PC-3 (cell line): ENCODE results near the gene SKOR2. TPM values are rescaled to one million over a fixed set of nuclear protein-coding genes. Genes with fewer than 3 reads are reported as not detected.
"Not testable (repeated sequence)": the region's sequence is repeated elsewhere in the genome, so short reads cannot be mapped to it uniquely, and the experiment has no call there.

Experiments
- ATAC-seq: fragments of 200-7000 bp; cut with Tn5 transposase; 2 replicates; pipeline ENCODE4 v1.9.1; 2020; ENCODE audit warnings: mild to moderate bottlenecking, moderate library complexity
- BruUV-seq: library from RNA; stranded (reverse); fragments of 400-500 nt; replicated peaks from 2 replicates; lab custom pipeline; 2021; lab: Mats Ljungman, UMichigan
- CTCF ChIA-PET: fragments of 300-600 bp; sonication (Branson Sonifier 250); formaldehyde crosslinking; loops from one replicate; lab custom pipeline; 2022; ENCODE audit warnings: antibody characterized with exemption; lab: Charles Lee
- POLR2A ChIA-PET: fragments of 300-600 bp; sonication (Branson Sonifier 250); formaldehyde crosslinking; loops from one replicate; lab custom pipeline; 2022; ENCODE audit warnings: antibody characterized with exemption; ENCODE audit not compliant: unreplicated experiment; lab: Charles Lee
- DNase-seq: peaks from one replicate; pipeline ENCODE4 v3.0.0-alpha.2; 2015
- H2AFZ ChIP-seq: fragments of 300-600 bp; sonication (generic); 2 replicates; pipeline ENCODE4 v1.6.0; 2016; ENCODE audit warnings: antibody characterized with exemption, low read length
- H3F3A ChIP-seq: fragments of 300-600 bp; sonication (generic); one replicate; pipeline ENCODE4 v1.6.0; 2017; ENCODE audit warnings: antibody characterized with exemption, low read length, control low read depth, mild to moderate bottlenecking; ENCODE audit not compliant: unreplicated experiment
- H3K27ac ChIP-seq: fragments of 300-600 bp; sonication (generic); 2 replicates; pipeline ENCODE4 v1.5.1; 2016; ENCODE audit warnings: mild to moderate bottlenecking, low read length
- H3K27me3 ChIP-seq: fragments of 300-600 bp; sonication (generic); 2 replicates; pipeline ENCODE4 v1.6.1; 2016; ENCODE audit warnings: low read length, mixed read lengths
- H3K36me3 ChIP-seq: fragments of 300-600 bp; sonication (generic); 2 replicates; pipeline ENCODE4 v1.6.1; 2016; ENCODE audit warnings: low read depth, mixed run types, low read length, mixed read lengths
- H3K4me1 ChIP-seq: fragments of 300-600 bp; sonication (generic); 2 replicates; pipeline ENCODE4 v1.5.1; 2016; ENCODE audit warnings: low read length; ENCODE audit not compliant: insufficient read depth
- H3K4me2 ChIP-seq: fragments of 300-600 bp; sonication (generic); 2 replicates; pipeline ENCODE4 v1.6.0; 2016; ENCODE audit warnings: low read length
- H3K4me3 ChIP-seq: fragments of 300-600 bp; sonication (generic); 2 replicates; pipeline ENCODE4 v1.5.1; 2016; ENCODE audit warnings: mild to moderate bottlenecking, low read length, mixed read lengths
- H3K79me2 ChIP-seq: fragments of 300-600 bp; sonication (generic); 2 replicates; pipeline ENCODE4 v1.6.1; 2017; ENCODE audit warnings: low read length, mixed read lengths
- H3K9ac ChIP-seq: fragments of 300-600 bp; sonication (generic); 2 replicates; pipeline ENCODE4 v1.6.0; 2016; ENCODE audit warnings: mild to moderate bottlenecking, low read length
- H3K9me2 ChIP-seq: fragments of 300-600 bp; sonication (generic); replicated peaks from 2 replicates; pipeline ENCODE4 v1.6.1; 2016; ENCODE audit warnings: mixed run types, low read length, mixed read lengths
- H3K9me3 ChIP-seq: fragments of 300-600 bp; sonication (generic); 2 replicates; pipeline ENCODE4 v1.6.1; 2016; ENCODE audit warnings: low read length, mixed read lengths
- H4K20me1 ChIP-seq: fragments of 300-600 bp; sonication (generic); 2 replicates; pipeline ENCODE4 v1.6.1; 2016; ENCODE audit warnings: low read length, mixed read lengths
- EZH2 ChIP-seq: fragments of 300-600 bp; sonication (generic); IDR thresholded peaks from one replicate; pipeline ENCODE4 v1.6.1; 2017; ENCODE audit warnings: antibody characterized with exemption, mild to moderate bottlenecking, low read length; ENCODE audit not compliant: unreplicated experiment
- EZH2phosphoT487 ChIP-seq: fragments of 300-600 bp; sonication (generic); IDR thresholded peaks from 2 replicates; pipeline ENCODE4 v1.6.1; 2018; ENCODE audit warnings: mild to moderate bottlenecking, antibody characterized with exemption, low read length, borderline replicate concordance
- intact Hi-C: fragments of 100-400 bp; cut with micrococcal nuclease; formaldehyde crosslinking; loops from 2 replicates; pipeline ENCODE4 v1.9.0; 2023
- total RNA-seq: library from RNA; depleted of rRNA; stranded (reverse); fragments of >200 nt; gene quantifications from 2 replicates; pipeline ENCODE4 v1.2.3, GENCODE V29; 2014
- TF ChIP-seq, protein P1 (sequence below): fragments of 300-600 bp; sonication (generic); conservative IDR thresholded peaks from 2 replicates; pipeline ENCODE4 v1.5.1; 2017; ENCODE audit warnings: antibody characterized with exemption, low read depth, mild to moderate bottlenecking, low read length

The SKOR2 gene
- total RNA-seq, 1 experiment from 2014 or later: not detected

GRCh38 chr18:47166294-47166693 lies 85.2 kb downstream of the SKOR2 start:
- H4K20me1 ChIP-seq: no peaks in the 10 kb centered on the region
- no peak overlapping the region for H3K9ac ChIP-seq
- no peaks in the 10 kb centered on the region for H3K27me3 ChIP-seq
- no peak overlapping the region for H3K4me2 ChIP-seq
- no peak overlapping the region for H3K4me3 ChIP-seq
- no peaks in the 10 kb centered on the region for H3K36me3 ChIP-seq
- intact Hi-C loops: no loop called here
- no peak overlapping the region for H3K27ac ChIP-seq
- DNase-seq (no peak), ATAC-seq (no peak)
- no peak overlapping the region for H2AFZ ChIP-seq
- POLR2A ChIA-PET: no interaction called here
- no peaks in the 10 kb centered on the region for H3K9me3 ChIP-seq
- TF ChIP-seq EZH2phosphoT487 (no peak), EZH2 (no peak)
- TF ChIP-seq, protein P1, sequence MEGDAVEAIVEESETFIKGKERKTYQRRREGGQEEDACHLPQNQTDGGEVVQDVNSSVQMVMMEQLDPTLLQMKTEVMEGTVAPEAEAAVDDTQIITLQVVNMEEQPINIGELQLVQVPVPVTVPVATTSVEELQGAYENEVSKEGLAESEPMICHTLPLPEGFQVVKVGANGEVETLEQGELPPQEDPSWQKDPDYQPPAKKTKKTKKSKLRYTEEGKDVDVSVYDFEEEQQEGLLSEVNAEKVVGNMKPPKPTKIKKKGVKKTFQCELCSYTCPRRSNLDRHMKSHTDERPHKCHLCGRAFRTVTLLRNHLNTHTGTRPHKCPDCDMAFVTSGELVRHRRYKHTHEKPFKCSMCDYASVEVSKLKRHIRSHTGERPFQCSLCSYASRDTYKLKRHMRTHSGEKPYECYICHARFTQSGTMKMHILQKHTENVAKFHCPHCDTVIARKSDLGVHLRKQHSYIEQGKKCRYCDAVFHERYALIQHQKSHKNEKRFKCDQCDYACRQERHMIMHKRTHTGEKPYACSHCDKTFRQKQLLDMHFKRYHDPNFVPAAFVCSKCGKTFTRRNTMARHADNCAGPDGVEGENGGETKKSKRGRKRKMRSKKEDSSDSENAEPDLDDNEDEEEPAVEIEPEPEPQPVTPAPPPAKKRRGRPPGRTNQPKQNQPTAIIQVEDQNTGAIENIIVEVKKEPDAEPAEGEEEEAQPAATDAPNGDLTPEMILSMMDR: no peak
- H3K4me1 ChIP-seq: peaks cover 5% of the 10 kb centered on the region; the same call in 1 of the 2 replicates
- CTCF ChIA-PET: no interaction called here
- H3K9me2 ChIP-seq: no peaks in the 10 kb centered on the region
- H3F3A ChIP-seq: no peaks in the 10 kb centered on the region
- H3K79me2 ChIP-seq: peaks cover 54% of the 10 kb centered on the region
- BruUV-seq: no TSS peak

DNA sequence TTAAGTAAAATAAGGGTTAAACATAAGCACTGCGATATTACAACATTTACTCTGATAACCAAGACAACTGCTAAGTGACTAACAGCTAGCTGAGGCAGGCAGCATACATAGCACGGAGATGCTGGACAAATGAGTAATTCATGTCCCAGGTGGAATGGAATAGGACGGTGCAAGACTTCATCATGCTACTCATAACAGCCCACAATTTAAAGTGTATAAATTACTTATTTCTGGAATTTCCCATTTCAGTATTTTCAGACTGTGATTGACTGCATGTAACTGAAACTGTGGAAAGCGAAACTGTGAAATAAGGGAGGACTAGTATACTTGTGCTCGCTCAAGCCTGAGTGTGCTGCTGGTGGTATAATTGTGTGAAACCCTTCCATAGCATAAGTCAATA lies 88.2 kb downstream of the SKOR2 start:
- DNase-seq: no peak
- CTCF ChIA-PET: no interaction called here
- H3K36me3 ChIP-seq: no peaks in the 10 kb centered on the region
- no peak overlapping the region for H3K27ac ChIP-seq
- no peak for ATAC-seq
- no peaks in the 10 kb centered on the region for H3K9me2 ChIP-seq
- H3K9ac ChIP-seq: no peak overlapping the region
- H2AFZ ChIP-seq: no peak overlapping the region
- H3F3A ChIP-seq: no peaks in the 10 kb centered on the region
- no peaks in the 10 kb centered on the region for H3K9me3 ChIP-seq
- POLR2A ChIA-PET: no interaction called here
- intact Hi-C loops: no loop called here
- no peaks in the 10 kb centered on the region for H3K27me3 ChIP-seq
- H3K79me2 ChIP-seq: peaks cover 51% of the 10 kb centered on the region
- peaks cover 5% of the 10 kb centered on the region; the same call in 1 of the 2 replicates for H3K4me1 ChIP-seq
- TF ChIP-seq, protein P1: no peak
- TF ChIP-seq EZH2 (no peak), EZH2phosphoT487 (no peak)
- H3K4me3 ChIP-seq: no peak overlapping the region
- H3K4me2 ChIP-seq: no peak overlapping the region
- no TSS peak for BruUV-seq
- no peaks in the 10 kb centered on the region for H4K20me1 ChIP-seq

- POLR2A ChIA-PET: no interaction called here
- H3K79me2 ChIP-seq: peaks cover 39% of the 10 kb centered on the region
- H4K20me1 ChIP-seq: no peaks in the 10 kb centered on the region
- intact Hi-C loops: no loop called here
- no peak for DNase-seq
- H3F3A ChIP-seq: no peaks in the 10 kb centered on the region
- TF ChIP-seq EZH2 (no peak), EZH2phosphoT487 (no peak)
- TF ChIP-seq, protein P1: no peak
- no peaks in the 10 kb centered on the region for H3K36me3 ChIP-seq
- no peaks in the 10 kb centered on the region for H3K9me2 ChIP-seq
- H3K27ac ChIP-seq: no peak overlapping the region
- H3K4me1 ChIP-seq: no peaks in the 10 kb centered on the region
- BruUV-seq: no TSS peak
- no peaks in the 10 kb centered on the region for H3K27me3 ChIP-seq
- H2AFZ ChIP-seq: no peak overlapping the region
- CTCF ChIA-PET: no interaction called here
- no peaks in the 10 kb centered on the region for H3K9me3 ChIP-seq
- ATAC-seq: no peak
- H3K4me2 ChIP-seq: no peak overlapping the region
- H3K9ac ChIP-seq: no peak overlapping the region
- H3K4me3 ChIP-seq: no peak overlapping the region
Observed at GRCh38 chr18:47160256-47160655, 91.2 kb downstream of the SKOR2 start.

DNA sequence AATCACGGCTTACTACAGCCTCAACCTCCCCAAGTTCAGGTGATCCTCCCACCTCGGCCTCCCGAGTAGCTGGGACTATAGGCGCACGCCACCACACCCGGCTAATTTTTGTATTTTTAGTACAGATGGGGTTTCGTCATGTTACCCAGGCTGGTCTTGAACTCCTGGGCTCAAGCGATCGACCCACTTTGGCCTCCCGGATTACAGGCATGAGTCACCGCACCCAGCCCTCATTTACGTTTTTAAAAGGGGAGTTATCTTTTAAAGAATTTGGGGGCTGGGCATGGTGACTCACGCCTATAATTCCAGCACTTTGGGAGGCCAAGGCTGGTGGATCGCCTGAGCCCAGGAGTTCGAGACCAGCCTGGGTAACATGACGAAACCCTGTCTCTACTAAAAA lies 93.1 kb downstream of the SKOR2 start:
- ATAC-seq, POLR2A ChIA-PET, H3K9me3 ChIP-seq, CTCF ChIA-PET, H3K4me2 ChIP-seq, H3K36me3 ChIP-seq, H3K4me3 ChIP-seq, H3K9ac ChIP-seq, intact Hi-C loops, H2AFZ ChIP-seq, BruUV-seq, H4K20me1 ChIP-seq, H3K27me3 ChIP-seq, H3F3A ChIP-seq, H3K27ac ChIP-seq, H3K9me2 ChIP-seq, H3K4me1 ChIP-seq: not testable (repeated sequence)
- DNase-seq: peak; percentile 27
- H3K79me2 ChIP-seq: peaks cover 25% of the 10 kb centered on the region
